ENCODE measurements around the gene UQCRHL.

The UQCRHL gene

DNA sequence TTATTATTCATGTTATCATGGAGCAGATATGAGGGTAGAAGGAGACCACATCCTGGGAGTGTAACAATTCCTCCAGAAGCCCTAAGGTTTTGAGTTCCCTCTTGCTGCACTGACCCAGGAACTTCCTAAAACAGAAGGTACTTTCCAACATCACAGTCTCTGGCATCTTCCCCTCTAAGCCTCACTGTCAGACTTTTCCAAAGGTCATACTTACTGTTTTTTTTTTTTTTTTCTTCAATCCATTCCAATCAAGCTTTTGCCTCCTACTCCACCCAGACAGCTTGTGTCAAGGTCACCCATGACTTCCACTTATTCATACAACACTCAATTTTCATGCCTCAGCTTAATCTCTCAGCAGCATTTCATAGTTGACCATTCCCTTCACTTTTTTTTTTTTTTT lies 18.4 kb upstream of the UQCRHL start:
- Histone ChIP-seq H3K27ac (peak overlapping the region; percentile 58 to 68), H3K9me3 (no peaks in the 10 kb centered on the region), H3K36me3 (no peaks in the 10 kb centered on the region), H3K4me1 (peaks cover 0 to 28% (median 9%) of the 10 kb centered on the region in 4 donors), H3K4me3 (no peak overlapping the region), H3K27me3 (no peaks in the 10 kb centered on the region)
- intact Hi-C loops (cut with DNase I; ENCODE audit: low total_unique reads), result loop anchor here (5.0 kb wide), 1 partner anchor 137 kb away; no protein-coding TSS in a partner anchor
- no peak for TF ChIP-seq CTCF (IDR thresholded peaks at IDR 0.05)
- DNase-seq, result no peak

GRCh38 chr1:15820478-15820877 lies 13.0 kb upstream of the UQCRHL start:
- no peak for TF ChIP-seq CTCF (IDR thresholded peaks at IDR 0.05)
- H3K27ac ChIP-seq, result no peak overlapping the region
- no peaks in the 10 kb centered on the region for H3K9me3 ChIP-seq
- peaks cover 0 to 14% (median 8%) of the 10 kb centered on the region in 4 donors for H3K4me1 ChIP-seq
- H3K27me3 ChIP-seq, result no peaks in the 10 kb centered on the region
- H3K4me3 ChIP-seq, result no peak overlapping the region
- no peak for DNase-seq
- intact Hi-C loops (cut with DNase I; ENCODE audit: low total_unique reads), result no loop called here
- H3K36me3 ChIP-seq, result no peaks in the 10 kb centered on the region

GRCh38 chr1:15816674-15817073 lies 9.2 kb upstream of the UQCRHL start:
- intact Hi-C loops (cut with DNase I; ENCODE audit: low total_unique reads), result no loop called here

DNA sequence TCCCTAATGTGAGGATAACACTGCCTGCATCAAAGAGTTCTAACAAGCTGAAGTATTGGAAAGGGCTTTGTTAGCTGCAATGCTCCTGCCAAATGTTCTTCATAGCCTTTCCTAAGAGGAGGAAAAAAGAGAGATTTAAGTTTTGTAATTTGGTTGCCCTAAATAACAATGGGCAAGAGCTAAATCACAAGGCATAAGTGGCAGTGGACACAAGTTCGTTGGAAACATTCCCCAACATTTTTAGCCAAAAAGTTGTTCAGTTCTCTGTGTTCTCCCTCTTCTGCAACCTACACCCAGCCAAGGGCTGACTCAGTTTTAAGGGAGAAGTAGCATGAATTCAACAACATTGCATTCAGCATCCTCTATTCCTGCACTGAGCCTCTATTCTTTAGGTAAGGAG lies 2.6 kb upstream of the UQCRHL start:
- H3K4me1 ChIP-seq, result peaks cover 0 to 45% (median 19%) of the 10 kb centered on the region in 4 donors
- TF ChIP-seq CTCF (IDR thresholded peaks at IDR 0.05), result no peak
- H3K9me3 ChIP-seq, result no peaks in the 10 kb centered on the region
- DNase-seq, result peak; percentile 72 to 82
- no peak overlapping the region for H3K4me3 ChIP-seq
- no peaks in the 10 kb centered on the region for H3K27me3 ChIP-seq
- intact Hi-C loops (cut with DNase I; ENCODE audit: low total_unique reads), result loop anchor here (5.0 kb wide), 1 partner anchor 182 kb away; no protein-coding TSS in a partner anchor
- H3K27ac ChIP-seq, result peak overlapping the region; percentile 76 to 82
- no peaks in the 10 kb centered on the region for H3K36me3 ChIP-seq

More at GRCh38 chr1:15816674-15817073, 9.2 kb upstream of the UQCRHL start:
- H3K27ac ChIP-seq, result peak overlapping the region in 1 of 2 donors; percentile 33
- no peak overlapping the region for H3K4me3 ChIP-seq
- H3K27me3 ChIP-seq, result no peaks in the 10 kb centered on the region
- no peaks in the 10 kb centered on the region for H3K9me3 ChIP-seq
- TF ChIP-seq CTCF (IDR thresholded peaks at IDR 0.05), result no peak
- H3K4me1 ChIP-seq, result peaks cover 0 to 22% (median 12%) of the 10 kb centered on the region in 4 donors
- H3K36me3 ChIP-seq, result no peaks in the 10 kb centered on the region
- DNase-seq, result no peak

DNA sequence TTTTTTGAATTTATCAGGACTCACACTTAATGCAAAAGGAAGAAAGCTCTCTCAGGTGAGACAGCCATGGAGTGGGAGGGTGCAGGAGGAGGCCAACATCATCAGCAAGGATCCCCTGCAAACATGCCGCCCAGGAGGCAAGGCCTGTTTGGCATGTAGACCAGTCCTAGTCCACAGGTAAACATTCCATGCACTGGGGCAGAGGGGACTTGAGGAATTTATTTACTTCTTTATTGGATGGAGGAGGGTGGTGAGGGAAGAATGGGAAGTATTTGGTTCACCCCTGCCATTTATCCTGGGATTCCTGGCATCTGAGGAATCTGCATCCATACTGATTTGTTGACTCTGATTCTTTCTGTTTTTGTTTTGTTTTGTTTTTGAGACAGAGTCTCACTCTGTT lies 1.5 kb upstream of the UQCRHL start:
- DNase-seq, result no peak
- Histone ChIP-seq H3K27me3 (no peaks in the 10 kb centered on the region), H3K9me3 (no peaks in the 10 kb centered on the region), H3K27ac (peak overlapping the region; percentile 76 to 82), H3K4me3 (no peak overlapping the region), H3K4me1 (peaks cover 0 to 44% (median 19%) of the 10 kb centered on the region in 4 donors), H3K36me3 (no peaks in the 10 kb centered on the region)
- intact Hi-C loops (cut with DNase I; ENCODE audit: low total_unique reads), result no loop called here
- TF ChIP-seq CTCF (IDR thresholded peaks at IDR 0.05), result no peak

DNA sequence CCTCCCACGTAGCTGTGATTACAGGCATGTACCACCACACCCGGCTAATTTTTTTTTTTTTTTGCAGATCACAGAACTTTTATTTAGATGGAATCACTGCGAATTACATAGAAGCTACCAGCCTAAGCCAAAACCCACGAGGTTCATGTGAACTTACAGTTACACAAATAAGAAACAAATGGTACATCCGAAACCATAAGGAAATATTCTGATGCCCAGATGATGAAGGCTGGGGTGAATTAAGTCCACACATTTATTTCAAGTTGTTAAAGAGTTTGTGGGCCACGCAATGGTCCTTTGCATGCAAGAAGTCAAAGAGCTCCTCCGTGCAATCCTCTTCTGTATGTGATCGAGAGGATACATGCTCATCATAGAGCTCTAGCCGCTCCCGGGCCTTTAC lies 328 bp downstream of the UQCRHL start:
- H3K36me3 ChIP-seq, result no peaks in the 10 kb centered on the region
- intact Hi-C loops (cut with DNase I; ENCODE audit: low total_unique reads), result no loop called here
- H3K27ac ChIP-seq, result no peak overlapping the region
- DNase-seq, result no peak
- H3K9me3 ChIP-seq, result no peaks in the 10 kb centered on the region
- no peak overlapping the region for H3K4me3 ChIP-seq
- H3K4me1 ChIP-seq, result peaks cover 0 to 36% (median 16%) of the 10 kb centered on the region in 4 donors
- TF ChIP-seq CTCF (IDR thresholded peaks at IDR 0.05), result no peak
- H3K27me3 ChIP-seq, result no peaks in the 10 kb centered on the region
